Subcutaneous abdominal adipose tissue (tissue), 5 donors: Measurements from ENCODE around the gene IFITM5.
"Not testable (repeated sequence)": the region's sequence is repeated elsewhere in the genome, so short reads cannot be mapped to it uniquely, and the experiment has no call there.

Source experiments
- H3K27ac ChIP-seq: one replicate; pipeline ENCODE4 v1.7.0; 2013; ENCODE audit warnings: low read depth, mild to moderate bottlenecking, inconsistent platforms, low read length, moderate library complexity
- H3K27me3 ChIP-seq, 5 donors: one replicate each; pipeline ENCODE4 v1.7.0; 2013; ENCODE audit warnings: low read length in 5 of 5, inconsistent platforms in 1 of 5; ENCODE audit not compliant: control insufficient read depth in 5 of 5, insufficient read depth in 4 of 5
- H3K36me3 ChIP-seq, 5 donors: one replicate each; pipeline ENCODE4 v1.7.0; 2013; ENCODE audit warnings: low read length in 5 of 5; ENCODE audit not compliant: control insufficient read depth in 5 of 5, insufficient read depth in 5 of 5
- H3K4me1 ChIP-seq, 5 donors: one replicate each; pipeline ENCODE4 v1.7.0; 2013; ENCODE audit warnings: low read length in 5 of 5, mild to moderate bottlenecking in 3 of 5, moderate library complexity in 1 of 5; ENCODE audit not compliant: control insufficient read depth in 5 of 5, insufficient read depth in 5 of 5
- H3K4me3 ChIP-seq, 5 donors: one replicate each; pipeline ENCODE4 v1.7.0; 2013; ENCODE audit warnings: low read length in 5 of 5, low read depth in 1 of 5
- H3K9ac ChIP-seq, 5 donors: one replicate each; pipeline ENCODE4 v1.7.0; 2013; ENCODE audit warnings: low read length in 5 of 5, mild to moderate bottlenecking in 4 of 5, moderate library complexity in 3 of 5
- H3K9me3 ChIP-seq, 5 donors: one replicate each; pipeline ENCODE4 v1.7.0; 2013; ENCODE audit warnings: low read length in 5 of 5; ENCODE audit not compliant: control insufficient read depth in 5 of 5
- donor health status: healthy.
- donor health status: healthy.
- donor health status: healthy.
- donor health status: healthy.
- donor health status: healthy.

IFITM5 gene

GRCh38 chr11:327581-327923, 28.2 kb upstream of the IFITM5 start:
- H3K4me1 ChIP-seq, result peaks cover 3 to 36% (median 35%) of the 10 kb centered on the region in 5 donors
- peak overlapping the region; percentile 78 for H3K27ac ChIP-seq
- peak overlapping the region in 3 of 5 donors; percentile 29 to 48 (median 44) for H3K4me3 ChIP-seq
- H3K36me3 ChIP-seq, result no peaks in the 10 kb centered on the region
- H3K9me3 ChIP-seq, result no peaks in the 10 kb centered on the region
- no peaks in the 10 kb centered on the region for H3K27me3 ChIP-seq
- H3K9ac ChIP-seq, result peak overlapping the region; percentile 0 to 78 (median 31)

- H3K27me3 ChIP-seq, result no peaks in the 10 kb centered on the region
- H3K4me3 ChIP-seq, result peak overlapping the region in 4 of 5 donors; percentile 29 to 48 (median 42)
- H3K4me1 ChIP-seq, result peaks cover 3 to 36% (median 35%) of the 10 kb centered on the region in 5 donors
- H3K36me3 ChIP-seq, result no peaks in the 10 kb centered on the region
- no peaks in the 10 kb centered on the region for H3K9me3 ChIP-seq
- peak overlapping the region; percentile 78 for H3K27ac ChIP-seq
- H3K9ac ChIP-seq, result peak overlapping the region; percentile 0 to 78 (median 31)
Observed at GRCh38 chr11:326842-327580, 27.7 kb upstream of the IFITM5 start.

- Histone ChIP-seq H3K36me3 (no peaks in the 10 kb centered on the region), H3K4me1 (peaks cover 3 to 36% (median 35%) of the 10 kb centered on the region in 5 donors), H3K4me3 (peak overlapping the region in 2 of 5 donors; percentile 29 to 44), H3K27ac (peak overlapping the region; percentile 78), H3K27me3 (no peaks in the 10 kb centered on the region), H3K9me3 (no peaks in the 10 kb centered on the region), H3K9ac (peak overlapping the region in 4 of 5 donors; percentile 0 to 78 (median 48))
Observed at GRCh38 chr11:326592-326841, 27.2 kb upstream of the IFITM5 start.

- no peaks in the 10 kb centered on the region for H3K27me3 ChIP-seq
- no peaks in the 10 kb centered on the region for H3K9me3 ChIP-seq
- H3K9ac ChIP-seq, result peak overlapping the region in 3 of 5 donors; percentile 31 to 78 (median 66)
- H3K4me3 ChIP-seq, result peak overlapping the region in 1 of 5 donors; percentile 29
- no peaks in the 10 kb centered on the region for H3K36me3 ChIP-seq
- peaks cover 3 to 37% (median 35%) of the 10 kb centered on the region in 5 donors for H3K4me1 ChIP-seq
- peak overlapping the region; percentile 78 for H3K27ac ChIP-seq
Observed at GRCh38 chr11:325796-326591, 26.7 kb upstream of the IFITM5 start.

- not testable (repeated sequence) for H3K9me3 ChIP-seq, H3K27me3 ChIP-seq, H3K36me3 ChIP-seq, H3K4me3 ChIP-seq, H3K27ac ChIP-seq
- Histone ChIP-seq H3K4me1 (peaks cover 3 to 44% (median 35%) of the 10 kb centered on the region in 5 donors), H3K9ac (peak overlapping the region in 1 of 5 donors; percentile 28)
Observed at GRCh38 chr11:324593-325517, 25.5 kb upstream of the IFITM5 start.

GRCh38 chr11:324156-324555, 24.8 kb upstream of the IFITM5 start:
- Histone ChIP-seq H3K27ac (no peak overlapping the region), H3K27me3 (no peaks in the 10 kb centered on the region), H3K4me3 (no peak overlapping the region), H3K36me3 (peaks cover 0 to 2% (median 0%) of the 10 kb centered on the region in 5 donors), H3K9ac (no peak overlapping the region), H3K4me1 (peaks cover 3 to 50% (median 38%) of the 10 kb centered on the region in 5 donors), H3K9me3 (no peaks in the 10 kb centered on the region)

- H3K9me3 ChIP-seq, H3K36me3 ChIP-seq: not testable (repeated sequence)
- Histone ChIP-seq H3K4me3 (peak overlapping the region; percentile 80 to 92 (median 86)), H3K27ac (peak overlapping the region; percentile 86), H3K9ac (peak overlapping the region in 4 of 5 donors; percentile 82 to 88 (median 84)), H3K27me3 (peaks cover 0 to 21% (median 7%) of the 10 kb centered on the region in 5 donors), H3K4me1 (peaks cover 0 to 52% (median 36%) of the 10 kb centered on the region in 5 donors)
Observed at GRCh38 chr11:319888-320273, 20.6 kb upstream of the IFITM5 start.

- H3K9ac ChIP-seq, result peak overlapping the region in 4 of 5 donors; percentile 82 to 85 (median 84)
- H3K9me3 ChIP-seq, H3K36me3 ChIP-seq: not testable (repeated sequence)
- peaks cover 0 to 48% (median 32%) of the 10 kb centered on the region in 5 donors for H3K4me1 ChIP-seq
- H3K27ac ChIP-seq, result peak overlapping the region; percentile 86
- peak overlapping the region; percentile 80 to 92 (median 86) for H3K4me3 ChIP-seq
- H3K27me3 ChIP-seq, result peaks cover 0 to 21% (median 7%) of the 10 kb centered on the region in 5 donors
Observed at GRCh38 chr11:319121-319887, 20.0 kb upstream of the IFITM5 start.

GRCh38 chr11:318405-319120, 19.2 kb upstream of the IFITM5 start:
- not testable (repeated sequence) for H3K27ac ChIP-seq, H3K9me3 ChIP-seq, H3K36me3 ChIP-seq
- Histone ChIP-seq H3K4me1 (peaks cover 0 to 47% (median 31%) of the 10 kb centered on the region in 5 donors), H3K27me3 (peaks cover 0 to 24% (median 7%) of the 10 kb centered on the region in 5 donors), H3K4me3 (peak overlapping the region in 4 of 5 donors; percentile 85 to 92 (median 89)), H3K9ac (peak overlapping the region in 2 of 5 donors; percentile 20 to 84)
